GM21515 (cell line): Measurements from ENCODE around the gene PLXNA1.

ENCODE experiments used
- ATAC-seq: cut with Tn5 transposase; IDR thresholded peaks from one replicate; pipeline ENCODE4 v1.9.1; 2021; ENCODE audit not compliant: unreplicated experiment

PLXNA1 gene

GRCh38 chr3:126952983-126953660 is 29.8 kb upstream of the PLXNA1 start:
- ATAC-seq: no peak

DNA sequence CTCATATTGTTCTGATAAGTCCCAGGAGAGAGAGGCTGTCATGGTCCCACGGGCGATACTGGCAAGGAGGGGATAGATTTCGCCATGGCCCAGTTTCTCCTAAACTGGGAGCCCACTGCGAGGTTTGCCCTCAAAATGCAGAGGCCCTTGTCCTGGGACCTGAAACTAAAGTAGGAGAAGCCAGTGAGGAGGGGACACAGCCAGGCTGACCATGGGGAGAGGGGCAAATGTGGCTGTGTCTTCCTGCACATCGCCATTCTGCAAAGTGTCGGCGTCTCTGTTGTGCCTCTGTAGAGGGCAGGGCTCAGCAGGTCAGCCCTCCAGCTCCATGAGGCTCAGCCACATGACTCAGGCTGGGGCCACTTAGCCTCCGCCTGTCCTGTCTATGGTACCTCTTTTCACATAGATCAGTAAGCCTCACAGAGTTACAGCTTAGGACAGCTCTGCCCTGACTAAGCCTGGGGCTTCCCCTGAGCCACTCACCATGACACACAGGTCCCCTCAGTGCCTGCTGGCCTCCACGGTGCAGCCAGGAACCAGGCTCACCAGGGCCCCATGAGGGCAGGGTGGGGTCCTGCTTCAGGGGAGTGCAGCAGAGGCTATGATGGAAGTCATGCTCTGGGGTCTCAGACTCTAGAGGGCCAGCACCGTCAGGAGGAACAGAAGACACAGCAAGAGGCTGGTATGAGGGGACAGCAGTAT is 28.6 kb upstream of the PLXNA1 start:
- ATAC-seq: peak; percentile 44

DNA sequence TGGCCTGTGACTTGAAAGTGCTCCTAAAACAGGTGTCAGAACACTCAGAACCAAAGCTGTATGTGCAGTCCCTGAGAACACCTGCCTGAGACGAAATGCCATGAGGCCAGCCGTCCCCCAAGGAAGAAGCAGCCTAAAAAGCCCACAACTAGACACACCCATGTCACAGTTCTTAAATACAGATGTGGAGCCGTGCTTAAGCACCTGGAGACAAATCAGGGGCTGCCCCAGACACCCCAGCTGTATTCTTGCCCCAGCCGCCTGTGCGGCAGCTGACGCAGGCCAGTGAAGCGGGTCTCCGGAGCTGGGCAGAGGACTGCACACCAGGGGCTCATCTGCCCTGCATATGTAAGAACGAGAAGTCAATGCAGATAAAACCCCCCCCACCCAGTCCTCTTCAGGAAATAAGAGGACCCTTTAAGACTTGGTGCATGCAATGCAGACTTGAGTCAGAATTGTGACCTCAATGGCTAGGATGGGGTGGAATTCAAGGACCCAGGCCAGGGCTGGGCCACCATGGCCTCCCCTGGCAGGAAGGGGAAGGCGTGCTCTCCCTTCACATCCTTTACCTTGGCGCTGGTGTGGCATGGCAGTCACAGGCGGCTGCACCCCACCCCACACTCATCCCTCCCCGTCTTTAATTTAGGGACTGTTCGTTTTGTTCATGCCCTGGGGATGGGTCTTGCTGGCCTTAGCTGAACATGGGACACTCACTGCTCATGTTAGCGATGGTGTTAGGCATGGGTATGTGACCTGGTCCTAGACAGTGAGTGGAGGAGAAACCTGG is 27.7 kb upstream of the PLXNA1 start:
- peak; percentile 78 for ATAC-seq

- no peak for ATAC-seq
Measured at GRCh38 chr3:126956361-126956760, 26.6 kb upstream of the PLXNA1 start.

- no peak for ATAC-seq
Measured at GRCh38 chr3:126956866-126957650, 25.9 kb upstream of the PLXNA1 start.

- ATAC-seq: no peak
Measured at GRCh38 chr3:126957776-126958637, 24.9 kb upstream of the PLXNA1 start.

DNA sequence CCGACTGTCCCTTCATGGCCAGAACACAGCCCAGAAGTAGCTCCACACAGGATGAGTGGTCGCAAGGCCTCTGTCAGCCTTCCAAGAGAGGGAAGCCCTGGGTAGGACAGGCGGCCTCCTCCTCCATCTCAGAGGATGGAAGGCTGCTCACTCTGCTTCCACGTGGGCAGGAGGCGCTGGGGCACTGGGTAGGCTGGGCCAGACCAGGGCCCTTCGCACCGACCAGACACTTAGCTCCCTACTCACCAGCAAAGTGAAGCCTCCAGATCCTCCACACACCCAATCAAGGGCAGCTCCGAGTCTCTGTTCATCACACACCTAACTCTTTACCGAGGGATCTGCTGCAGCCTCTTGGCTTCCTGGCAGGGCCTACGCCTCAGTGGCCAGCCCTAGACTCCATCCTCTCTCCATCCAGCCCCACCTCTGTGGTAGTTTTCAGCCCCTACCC is 24.3 kb upstream of the PLXNA1 start:
- no peak for ATAC-seq

DNA sequence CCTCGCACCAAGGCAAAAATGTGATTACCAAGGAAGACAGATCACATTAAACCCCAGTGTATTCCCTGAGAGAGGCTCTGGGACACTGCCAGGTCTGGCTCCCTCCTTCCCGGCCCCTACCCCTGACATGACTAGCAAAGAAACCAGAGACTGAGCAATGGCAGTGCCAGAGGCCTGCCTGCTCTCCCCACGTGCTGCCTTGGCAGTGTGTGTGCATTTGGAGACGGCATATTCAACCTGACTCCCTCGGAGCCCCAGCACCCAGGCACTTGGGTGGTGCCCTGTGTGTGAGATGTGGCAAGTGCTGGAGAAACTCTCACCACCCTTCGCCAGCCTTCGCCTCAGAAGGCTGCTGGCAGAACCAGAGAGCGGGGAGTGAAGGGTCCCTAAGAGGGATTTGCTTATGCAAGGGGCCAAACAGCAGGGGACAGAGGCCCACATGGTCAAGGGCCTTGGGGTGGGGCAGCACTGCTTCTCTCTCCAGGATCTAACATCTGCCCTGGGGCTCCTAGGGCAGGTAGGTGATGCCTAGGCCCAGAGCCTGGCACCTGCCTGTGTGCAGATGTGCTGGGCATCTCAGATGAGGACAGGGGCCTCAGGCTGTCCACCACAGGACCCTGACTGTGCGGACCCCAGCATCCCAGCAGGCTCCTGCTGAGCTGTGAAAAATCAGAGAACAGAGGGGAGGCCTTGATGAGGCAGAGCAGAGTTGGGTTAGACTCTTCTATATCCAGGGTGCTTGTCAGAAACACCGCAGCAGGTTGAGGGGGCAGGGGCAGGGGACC is 23.6 kb upstream of the PLXNA1 start:
- no peak for ATAC-seq

DNA sequence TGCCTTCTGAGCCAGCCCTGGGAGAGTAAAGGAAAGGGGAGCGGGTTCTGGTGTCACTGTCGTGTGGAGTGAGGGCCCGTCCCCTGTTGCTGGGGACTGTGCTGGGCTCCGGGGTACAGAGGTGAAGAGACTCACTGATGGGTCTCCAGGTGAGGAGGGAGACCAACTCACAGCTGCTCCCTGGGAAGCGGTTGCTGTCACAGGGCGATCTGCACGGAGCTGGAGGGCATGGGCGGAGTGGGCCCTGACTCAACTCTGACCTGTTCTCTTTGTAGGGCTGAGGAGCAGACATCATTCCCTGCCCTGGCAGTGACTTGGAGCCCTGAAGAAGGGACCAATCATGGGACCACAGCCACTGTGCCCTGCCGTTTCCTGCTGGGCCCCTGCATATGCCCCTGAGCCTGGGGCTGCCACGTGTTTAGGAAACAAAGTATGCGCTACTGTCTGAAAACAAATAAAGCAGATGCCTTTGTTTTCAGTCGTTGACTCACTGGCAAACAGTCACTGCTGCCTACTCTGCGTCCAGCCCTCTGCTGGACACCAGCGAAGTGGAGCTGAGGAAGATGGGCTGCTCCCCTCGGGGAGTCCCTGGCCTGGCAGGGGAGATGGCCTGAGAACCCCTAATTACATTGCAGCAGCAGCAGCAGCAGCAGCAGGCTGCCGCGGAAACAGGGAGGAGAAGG is 22.9 kb upstream of the PLXNA1 start:
- ATAC-seq: no peak

- no peak for ATAC-seq
Measured at GRCh38 chr3:126960604-126960995, 22.3 kb upstream of the PLXNA1 start.

GRCh38 chr3:126961191-126961790 is 21.6 kb upstream of the PLXNA1 start:
- ATAC-seq: no peak

- no peak for ATAC-seq
Measured at GRCh38 chr3:126961791-126962461, 21.0 kb upstream of the PLXNA1 start.

- ATAC-seq: no peak
Measured at GRCh38 chr3:126962756-126963155, 20.2 kb upstream of the PLXNA1 start.

- ATAC-seq: no peak
Measured at GRCh38 chr3:126963261-126964190, 19.4 kb upstream of the PLXNA1 start.

- ATAC-seq: no peak
Measured at GRCh38 chr3:126964261-126964660, 18.7 kb upstream of the PLXNA1 start.

GRCh38 chr3:126964950-126965349 is 18.0 kb upstream of the PLXNA1 start:
- ATAC-seq: no peak
